Loucy (cell line): ENCODE measurements around the gene PINK1.
"Not testable (repeated sequence)": the region's sequence is repeated elsewhere in the genome, so short reads cannot be mapped to it uniquely, and the experiment has no call there.

Experiments
- H2AFZ ChIP-seq: fragments of 200-600 bp; sonication (generic); 2 replicates; pipeline ENCODE4 v1.6.0; 2016; ENCODE audit warnings: antibody characterized with exemption, mild to moderate bottlenecking, low read length, moderate library complexity
- H3F3A ChIP-seq: fragments of 200-600 bp; 2 replicates; pipeline ENCODE4 v1.6.0; 2016; ENCODE audit warnings: antibody characterized with exemption, low read depth, mild to moderate bottlenecking
- H3K27me3 ChIP-seq: fragments of 200-600 bp; sonication (generic); 2 replicates; pipeline ENCODE4 v1.6.1; 2014; ENCODE audit warnings: low read length, mild to moderate bottlenecking; ENCODE audit not compliant: insufficient read depth, poor library complexity, severe bottlenecking
- H3K36me3 ChIP-seq: fragments of 200-600 bp; sonication (generic); 2 replicates; pipeline ENCODE4 v1.6.1; 2016; ENCODE audit warnings: low read length; ENCODE audit not compliant: insufficient read depth
- H3K4me1 ChIP-seq: fragments of 200-600 bp; sonication (generic); 2 replicates; pipeline ENCODE4 v1.5.1; 2014; ENCODE audit warnings: low read length, mild to moderate bottlenecking; ENCODE audit not compliant: insufficient read depth, poor library complexity, severe bottlenecking
- H3K4me2 ChIP-seq: fragments of 200-600 bp; sonication (generic); 2 replicates; pipeline ENCODE4 v1.6.0; 2014; ENCODE audit warnings: antibody characterized with exemption, low read length, low read depth, mild to moderate bottlenecking; ENCODE audit not compliant: poor library complexity, severe bottlenecking
- H3K4me3 ChIP-seq: fragments of 200-600 bp; sonication (generic); 2 replicates; pipeline ENCODE4 v1.5.1; 2014; ENCODE audit warnings: low read length, mild to moderate bottlenecking, mixed read lengths; ENCODE audit not compliant: poor library complexity, severe bottlenecking
- H3K79me2 ChIP-seq: fragments of 200-600 bp; sonication (generic); 2 replicates; pipeline ENCODE4 v1.6.1; 2014; ENCODE audit warnings: low read length; ENCODE audit not compliant: insufficient read depth
- H3K9ac ChIP-seq: fragments of 200-600 bp; sonication (generic); 2 replicates; pipeline ENCODE4 v1.6.0; 2014; ENCODE audit warnings: mild to moderate bottlenecking, low read depth, low read length, moderate library complexity; ENCODE audit not compliant: poor library complexity, severe bottlenecking
- H3K9me2 ChIP-seq: fragments of 200-600 bp; sonication (generic); replicated peaks from 2 replicates; pipeline ENCODE4 v1.6.1; 2016; ENCODE audit warnings: low read depth, low read length, mixed read lengths
- H3K9me3 ChIP-seq: fragments of 200-600 bp; sonication (generic); 2 replicates; pipeline ENCODE4 v1.6.1; 2014; ENCODE audit warnings: mild to moderate bottlenecking, antibody characterized with exemption, low read length, low read depth; ENCODE audit not compliant: insufficient read depth
- H4K20me1 ChIP-seq: fragments of 200-600 bp; sonication (generic); 2 replicates; pipeline ENCODE4 v1.6.0; 2014; ENCODE audit warnings: antibody characterized with exemption, low read length, mild to moderate bottlenecking; ENCODE audit not compliant: insufficient read depth, poor library complexity, severe bottlenecking
- CTCF ChIP-seq: fragments of 200-600 bp; sonication (generic); conservative IDR thresholded peaks from 2 replicates; pipeline ENCODE4 v1.5.1; 2014; ENCODE audit warnings: mild to moderate bottlenecking, antibody characterized with exemption, low read length
- EZH2phosphoT487 ChIP-seq: fragments of 200-600 bp; IDR thresholded peaks from 2 replicates; pipeline ENCODE4 v1.6.1; 2018; ENCODE audit warnings: antibody characterized with exemption, mild to moderate bottlenecking, moderate library complexity, borderline replicate concordance

The PINK1 gene

GRCh38 chr1:20668581-20668980, 35.3 kb downstream of the PINK1 start:
- no peaks in the 10 kb centered on the region for H3K9me3 ChIP-seq
- no peaks in the 10 kb centered on the region for H3K79me2 ChIP-seq
- no peak overlapping the region for H3K4me3 ChIP-seq
- no peak overlapping the region for H3K9ac ChIP-seq
- no peak overlapping the region for H2AFZ ChIP-seq
- peaks cover 3% of the 10 kb centered on the region; the same call in 1 of the 2 replicates for H3F3A ChIP-seq
- no peaks in the 10 kb centered on the region for H3K27me3 ChIP-seq
- TF ChIP-seq EZH2phosphoT487: no peak
- no peak for TF ChIP-seq CTCF
- no peaks in the 10 kb centered on the region for H3K36me3 ChIP-seq
- H3K9me2 ChIP-seq: no peaks in the 10 kb centered on the region
- peaks cover 16% of the 10 kb centered on the region for H3K4me1 ChIP-seq
- no peak overlapping the region for H3K4me2 ChIP-seq
- no peaks in the 10 kb centered on the region for H4K20me1 ChIP-seq

GRCh38 chr1:20670936-20671335, 37.7 kb downstream of the PINK1 start:
- Histone ChIP-seq H3K79me2 (no peaks in the 10 kb centered on the region), H2AFZ (no peak overlapping the region), H3K4me3 (no peak overlapping the region), H3K4me2 (no peak overlapping the region), H4K20me1 (no peaks in the 10 kb centered on the region), H3K4me1 (peaks cover 11% of the 10 kb centered on the region), H3K27me3 (no peaks in the 10 kb centered on the region), H3F3A (peaks cover 2% of the 10 kb centered on the region; the same call in 1 of the 2 replicates), H3K36me3 (no peaks in the 10 kb centered on the region), H3K9ac (no peak overlapping the region), H3K9me2 (no peaks in the 10 kb centered on the region), H3K9me3 (no peaks in the 10 kb centered on the region)
- no peak for TF ChIP-seq EZH2phosphoT487
- no peak for TF ChIP-seq CTCF

- TF ChIP-seq CTCF (no peak), EZH2phosphoT487 (no peak)
- H3K9me2 ChIP-seq: no peaks in the 10 kb centered on the region
- H3F3A ChIP-seq: no peaks in the 10 kb centered on the region
- H3K9me3 ChIP-seq: no peaks in the 10 kb centered on the region
- no peaks in the 10 kb centered on the region for H3K4me1 ChIP-seq
- no peak overlapping the region for H3K9ac ChIP-seq
- no peak overlapping the region for H3K4me2 ChIP-seq
- H3K79me2 ChIP-seq: no peaks in the 10 kb centered on the region
- no peak overlapping the region for H2AFZ ChIP-seq
- no peaks in the 10 kb centered on the region for H3K27me3 ChIP-seq
- H4K20me1 ChIP-seq: no peaks in the 10 kb centered on the region
- no peaks in the 10 kb centered on the region for H3K36me3 ChIP-seq
- H3K4me3 ChIP-seq: no peak overlapping the region
These were observed 39.0 kb downstream of the PINK1 start for GRCh38 chr1:20672265-20672632.

GRCh38 chr1:20673626-20674025, 40.4 kb downstream of the PINK1 start:
- not testable (repeated sequence) for H3K4me3 ChIP-seq

More at GRCh38 chr1:20673626-20674025, 40.4 kb downstream of the PINK1 start:
- H3K27me3 ChIP-seq, H3K36me3 ChIP-seq, H3K79me2 ChIP-seq, H3F3A ChIP-seq, H3K9me2 ChIP-seq, H2AFZ ChIP-seq, H3K9me3 ChIP-seq, H3K4me2 ChIP-seq, H4K20me1 ChIP-seq, H3K4me1 ChIP-seq, H3K9ac ChIP-seq: not testable (repeated sequence)
